Cardiac fibroblast (primary cell): Measurements from ENCODE around the gene DHX57.
"Not testable (repeated sequence)": the region's sequence is repeated elsewhere in the genome, so short reads cannot be mapped to it uniquely, and the experiment has no call there.

Experiments used
- DNase-seq, 2 donors: peaks; one replicate each; pipeline versions ENCODE4 v3.0.0 to v3.0.0-alpha.2; 2010; ENCODE audit warnings: low read depth in 2 of 2
- H3K4me3 ChIP-seq, 2 donors: replicated peaks in 1 of 2; 1 replicate in 1 of 2; 2 replicates in 1 of 2; pipeline ENCODE4 v1.5.1; 2011; ENCODE audit warnings: low read depth in 2 of 2, low read length in 2 of 2, mild to moderate bottlenecking in 2 of 2, moderate library complexity in 1 of 2
- TF ChIP-seq, protein P1 (sequence below): IDR thresholded peaks from one replicate; pipeline ENCODE4 v1.5.1; 2011; ENCODE audit warnings: low read depth, mild to moderate bottlenecking, low read length, inconsistent platforms

DHX57 gene

DNA sequence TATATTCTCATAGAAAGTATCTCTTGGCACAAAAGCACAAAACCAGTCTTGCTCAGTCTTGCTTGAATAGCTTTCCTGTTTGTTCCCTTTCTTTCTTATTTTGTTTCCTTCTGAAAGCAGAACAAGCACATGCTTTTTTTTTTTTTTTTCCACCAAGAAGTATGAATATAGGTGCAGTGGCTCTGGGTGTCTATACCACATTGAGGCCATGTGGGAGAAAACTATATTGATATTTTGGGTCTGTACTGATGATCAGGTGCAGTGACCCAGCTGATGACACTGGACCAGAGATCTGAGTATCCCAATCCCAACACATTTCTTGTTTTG is 69.0 kb downstream of the DHX57 start:
- TF ChIP-seq, protein P1, sequence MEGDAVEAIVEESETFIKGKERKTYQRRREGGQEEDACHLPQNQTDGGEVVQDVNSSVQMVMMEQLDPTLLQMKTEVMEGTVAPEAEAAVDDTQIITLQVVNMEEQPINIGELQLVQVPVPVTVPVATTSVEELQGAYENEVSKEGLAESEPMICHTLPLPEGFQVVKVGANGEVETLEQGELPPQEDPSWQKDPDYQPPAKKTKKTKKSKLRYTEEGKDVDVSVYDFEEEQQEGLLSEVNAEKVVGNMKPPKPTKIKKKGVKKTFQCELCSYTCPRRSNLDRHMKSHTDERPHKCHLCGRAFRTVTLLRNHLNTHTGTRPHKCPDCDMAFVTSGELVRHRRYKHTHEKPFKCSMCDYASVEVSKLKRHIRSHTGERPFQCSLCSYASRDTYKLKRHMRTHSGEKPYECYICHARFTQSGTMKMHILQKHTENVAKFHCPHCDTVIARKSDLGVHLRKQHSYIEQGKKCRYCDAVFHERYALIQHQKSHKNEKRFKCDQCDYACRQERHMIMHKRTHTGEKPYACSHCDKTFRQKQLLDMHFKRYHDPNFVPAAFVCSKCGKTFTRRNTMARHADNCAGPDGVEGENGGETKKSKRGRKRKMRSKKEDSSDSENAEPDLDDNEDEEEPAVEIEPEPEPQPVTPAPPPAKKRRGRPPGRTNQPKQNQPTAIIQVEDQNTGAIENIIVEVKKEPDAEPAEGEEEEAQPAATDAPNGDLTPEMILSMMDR = no peak
- H3K4me3 ChIP-seq = no peak overlapping the region

DNA sequence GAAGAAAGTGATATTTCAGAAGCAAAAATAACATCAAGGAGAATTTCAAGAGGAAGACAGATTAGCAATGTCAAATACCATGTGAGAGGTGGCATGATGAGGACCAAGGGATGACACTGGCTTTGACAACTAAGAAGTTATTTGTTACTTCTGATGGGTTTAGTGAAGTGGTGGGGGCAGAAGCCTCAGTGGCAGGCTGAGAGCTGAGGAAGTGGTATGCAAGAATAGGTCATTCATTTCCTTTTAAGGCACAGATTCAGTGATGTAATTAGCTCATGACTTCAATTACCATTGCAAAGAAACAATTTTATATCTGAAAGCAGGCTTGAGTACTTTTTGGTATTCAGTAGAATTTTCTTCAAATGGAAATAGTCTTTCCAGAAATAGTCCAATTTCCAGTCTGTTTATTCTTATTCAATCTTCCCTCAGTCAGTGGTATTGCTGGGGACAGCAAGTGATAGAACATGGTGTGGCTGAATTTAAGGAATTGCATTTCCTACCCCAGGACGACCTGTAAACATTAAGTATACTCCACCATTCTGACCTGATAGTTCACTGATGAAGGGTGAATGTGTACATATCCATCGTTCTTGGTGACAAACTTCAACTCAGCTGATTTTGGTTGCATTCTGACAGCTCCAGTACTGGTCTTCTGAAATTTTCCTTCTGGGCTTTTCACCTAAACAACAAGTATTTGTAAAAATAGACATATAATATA is 69.6 kb downstream of the DHX57 start:
- no peak for DNase-seq
- H3K4me3 ChIP-seq = no peak overlapping the region
- TF ChIP-seq, protein P1 = no peak

More for the DNA sequence above, 69.0 kb downstream of the DHX57 start:
- DNase-seq = no peak

GRCh38 chr2:38797953-38798352 is 77.8 kb downstream of the DHX57 start:
- DNase-seq = no peak
- TF ChIP-seq, protein P1 = no peak
- no peak overlapping the region for H3K4me3 ChIP-seq

GRCh38 chr2:38797250-38797676 is 78.5 kb downstream of the DHX57 start:
- H3K4me3 ChIP-seq = no peak overlapping the region
- DNase-seq = no peak
- TF ChIP-seq, protein P1 = no peak

DNA sequence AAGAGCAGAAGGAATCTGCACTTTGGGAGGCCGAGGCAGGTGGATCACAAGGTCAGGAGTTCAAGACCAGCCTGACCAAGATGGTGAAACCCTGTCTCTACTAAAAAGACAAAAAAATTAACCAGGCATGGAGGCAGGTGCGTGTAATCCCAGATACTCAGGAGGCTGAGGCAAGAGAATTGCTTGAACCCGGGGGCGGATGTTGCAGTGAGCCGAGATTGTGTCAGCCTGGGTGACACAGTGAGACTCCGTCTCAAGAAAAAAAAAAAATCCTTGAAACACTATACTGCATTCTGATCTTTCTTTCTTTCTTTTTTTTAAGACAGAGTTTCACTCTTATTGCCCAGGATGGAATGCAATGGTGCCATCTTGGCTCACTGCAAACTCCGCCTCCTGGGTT is 80.7 kb downstream of the DHX57 start:
- not testable (repeated sequence) for DNase-seq, H3K4me3 ChIP-seq

DNA sequence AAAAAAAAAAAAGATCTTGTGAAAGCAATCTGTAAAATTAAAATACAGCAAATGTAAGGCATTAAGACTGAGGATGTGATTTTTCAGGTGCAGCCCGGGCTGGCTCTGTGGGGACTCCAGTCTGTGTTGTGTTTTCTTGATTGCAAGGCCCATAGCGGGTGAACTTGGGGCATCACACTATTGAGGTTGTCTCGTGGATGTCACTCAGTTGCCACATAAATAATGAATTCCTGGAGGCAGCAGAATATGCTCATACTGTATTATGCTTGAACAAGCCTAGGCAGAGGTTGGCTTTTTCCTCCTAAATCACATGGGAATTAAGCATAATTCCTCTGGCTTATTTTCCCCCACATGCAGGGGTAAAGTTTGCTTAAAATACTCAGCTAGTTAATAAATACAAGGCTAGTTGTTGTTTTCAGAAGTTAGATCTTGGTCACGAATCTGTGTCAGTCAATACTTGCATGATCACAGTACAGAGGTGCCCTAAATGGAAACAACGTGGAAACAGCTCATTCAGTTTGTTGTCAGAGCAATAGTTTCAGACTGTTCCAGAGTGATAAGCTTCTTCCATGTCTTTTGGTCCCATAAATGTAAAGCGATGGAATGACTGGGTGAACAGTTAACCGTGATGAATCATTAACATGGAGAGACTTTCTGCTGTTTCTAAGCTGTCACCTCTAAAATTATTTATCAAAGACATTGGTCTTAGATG is 81.3 kb downstream of the DHX57 start:
- TF ChIP-seq, protein P1 = no peak

GRCh38 chr2:38793511-38793910 is 82.2 kb downstream of the DHX57 start:
- no peak overlapping the region for H3K4me3 ChIP-seq
- DNase-seq = no peak
- TF ChIP-seq, protein P1 = no peak

More for the DNA sequence above, 81.3 kb downstream of the DHX57 start:
- no peak overlapping the region for H3K4me3 ChIP-seq
- DNase-seq = no peak
